T-helper 2 cell treated with Interferon-gamma antibody and Interleukin-4, amounts not matched to agents 5 μg/mL and 100 μg/mL, for 36 hours (primary cell): ENCODE data around the gene GRIN2A.

Source experiments
- DNase-seq: peaks from one replicate; pipeline ENCODE4 v3.0.0; 2021; ENCODE audit warnings: low spot score
- H3K27ac Mint-ChIP-seq: one replicate; pipeline ENCODE4 v1.8.0; 2021; ENCODE audit warnings: mild to moderate bottlenecking, mixed read lengths
- H3K27me3 Mint-ChIP-seq: one replicate; pipeline ENCODE4 v1.8.0; 2021; ENCODE audit warnings: low read depth, mixed read lengths
- H3K36me3 Mint-ChIP-seq: one replicate; pipeline ENCODE4 v1.8.0; 2021; ENCODE audit warnings: low read depth, mixed read lengths
- H3K4me1 Mint-ChIP-seq: one replicate; pipeline ENCODE4 v1.8.0; 2021; ENCODE audit warnings: low read depth, mixed read lengths
- H3K4me3 Mint-ChIP-seq: one replicate; pipeline ENCODE4 v1.8.0; 2022; ENCODE audit warnings: mild to moderate bottlenecking, moderate library complexity, mixed read lengths
- H3K9me3 Mint-ChIP-seq: one replicate; pipeline ENCODE4 v1.8.0; 2021; ENCODE audit warnings: mixed read lengths

The GRIN2A gene

DNA sequence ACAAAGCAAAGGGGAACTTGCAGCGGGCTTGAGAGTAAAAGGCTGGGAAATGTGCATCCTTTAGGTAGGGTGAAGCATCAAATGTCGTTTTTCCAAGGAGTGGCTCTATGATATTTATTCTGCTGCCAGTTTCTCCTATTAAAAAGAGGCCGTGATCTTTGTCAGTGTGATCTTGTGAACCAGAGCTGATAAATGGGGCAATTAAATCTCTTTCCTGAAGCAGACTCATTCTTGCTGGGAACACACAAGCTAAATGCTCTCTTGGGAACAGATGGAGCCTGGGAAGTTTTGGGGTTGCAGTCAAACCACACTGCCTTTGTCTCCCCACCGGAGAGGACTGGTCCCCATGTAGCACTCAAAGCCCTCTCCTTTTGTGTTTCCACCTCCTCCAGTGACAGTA is 408.9 kb downstream of the GRIN2A start:
- no peak overlapping the region for H3K4me3 Mint-ChIP-seq
- no peaks in the 10 kb centered on the region for H3K4me1 Mint-ChIP-seq
- no peaks in the 10 kb centered on the region for H3K27me3 Mint-ChIP-seq
- H3K27ac Mint-ChIP-seq: no peak overlapping the region
- H3K9me3 Mint-ChIP-seq: peaks cover 11% of the 10 kb centered on the region
- DNase-seq: no peak
- no peaks in the 10 kb centered on the region for H3K36me3 Mint-ChIP-seq

DNA sequence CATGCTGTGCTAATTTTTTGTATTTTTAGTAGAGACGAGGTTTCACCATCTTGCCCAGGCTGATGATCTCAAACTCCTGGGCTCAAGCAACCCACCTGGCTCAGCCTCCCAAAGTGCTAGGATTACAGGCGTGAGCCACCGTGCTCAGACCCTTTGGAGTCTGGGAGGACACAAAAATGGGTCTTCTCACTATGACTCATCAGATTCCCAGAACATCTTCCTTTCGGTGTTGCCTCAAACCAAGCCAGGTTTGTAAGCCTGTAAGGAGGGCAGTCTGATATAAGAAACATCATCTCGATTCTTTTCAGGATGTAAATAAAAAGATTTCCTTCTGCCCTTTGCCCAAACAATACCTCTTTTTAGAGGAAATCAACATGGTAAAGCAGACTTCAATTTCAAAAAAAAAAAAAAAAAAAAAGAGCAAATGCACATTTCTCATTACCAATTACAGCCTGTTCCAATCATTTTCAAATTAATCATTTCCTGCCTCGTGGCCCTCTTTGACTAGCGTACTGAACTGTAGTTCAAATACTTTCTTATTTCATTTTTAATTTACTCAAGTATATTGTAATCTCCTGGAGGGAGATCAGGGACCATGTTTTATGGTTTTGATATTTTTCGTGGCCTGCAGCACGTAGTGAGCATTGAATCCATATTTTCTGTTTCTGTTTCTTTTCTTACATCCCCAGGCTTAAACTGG is 409.6 kb downstream of the GRIN2A start:
- no peak for DNase-seq
- Mint-ChIP-seq H3K27me3 (no peaks in the 10 kb centered on the region), H3K4me3 (no peak overlapping the region)

DNA sequence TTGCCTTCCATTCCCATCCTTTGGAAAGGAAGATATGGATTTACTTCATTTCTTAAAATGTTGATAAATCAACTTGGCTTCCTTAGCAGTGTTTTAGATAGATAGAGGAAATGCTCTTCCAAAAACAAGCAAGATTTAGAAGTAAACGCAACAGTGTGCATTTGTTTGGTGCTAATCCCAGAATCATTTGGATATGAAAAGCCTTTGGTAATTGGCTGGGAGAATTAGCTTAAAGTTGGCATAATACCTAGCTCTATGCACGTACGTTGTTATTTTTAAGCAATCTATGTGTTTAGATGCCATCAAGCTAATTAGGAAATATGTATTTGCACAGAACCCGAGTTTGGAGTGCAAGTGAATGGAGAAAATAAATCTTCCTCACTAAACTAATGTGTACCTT is 415.3 kb downstream of the GRIN2A start:
- H3K27ac Mint-ChIP-seq: no peak overlapping the region

More for the DNA sequence above, 409.6 kb downstream of the GRIN2A start:
- Mint-ChIP-seq H3K9me3 (peaks cover 11% of the 10 kb centered on the region), H3K27ac (no peak overlapping the region), H3K36me3 (no peaks in the 10 kb centered on the region), H3K4me1 (no peaks in the 10 kb centered on the region)

DNA sequence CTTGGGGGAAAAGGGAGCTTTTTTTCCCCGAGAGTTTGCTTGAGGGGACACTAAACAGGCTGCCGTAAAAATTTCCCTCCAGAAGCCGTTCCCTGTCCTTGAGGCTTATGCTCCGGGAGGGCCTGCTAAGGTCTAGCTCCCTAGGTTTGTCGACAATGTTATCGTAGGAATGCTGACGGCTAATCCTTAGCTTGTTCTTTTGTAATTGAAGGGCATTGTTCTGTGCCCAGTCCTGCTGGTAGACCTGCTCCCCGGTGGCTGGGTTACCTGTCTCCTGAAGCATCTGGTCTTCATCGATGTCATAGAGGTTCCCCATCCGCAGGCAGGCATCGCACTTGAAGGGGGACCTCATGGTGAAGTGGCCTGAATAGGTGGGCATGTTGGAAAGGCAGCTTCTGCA is 418.7 kb downstream of the GRIN2A start:
- Mint-ChIP-seq H3K4me3 (no peak overlapping the region), H3K4me1 (no peaks in the 10 kb centered on the region), H3K9me3 (peaks cover 17% of the 10 kb centered on the region), H3K27ac (no peak overlapping the region), H3K36me3 (no peaks in the 10 kb centered on the region), H3K27me3 (no peaks in the 10 kb centered on the region)
- DNase-seq: no peak

More for the DNA sequence above, 415.3 kb downstream of the GRIN2A start:
- Mint-ChIP-seq H3K4me1 (no peaks in the 10 kb centered on the region), H3K36me3 (no peaks in the 10 kb centered on the region), H3K4me3 (no peak overlapping the region), H3K9me3 (peaks cover 14% of the 10 kb centered on the region), H3K27me3 (no peaks in the 10 kb centered on the region)
- no peak for DNase-seq

DNA sequence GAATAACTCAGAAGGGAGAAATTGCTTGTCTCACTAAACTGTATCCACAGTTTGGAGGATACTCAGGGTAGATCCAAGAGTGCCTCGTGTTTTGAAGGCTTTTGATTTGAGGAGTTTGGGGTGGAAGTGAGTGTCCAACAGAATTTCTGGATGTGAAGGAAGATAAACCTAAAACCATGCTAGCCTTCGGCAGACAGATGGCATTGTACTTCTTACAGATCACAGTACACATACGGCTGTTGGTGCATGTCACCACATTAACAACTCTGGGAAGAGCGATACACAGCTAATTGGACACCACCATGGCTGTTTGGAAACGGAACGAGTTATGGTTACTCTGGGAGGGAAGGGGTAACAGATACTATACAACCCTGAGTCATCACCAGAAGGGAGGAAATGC is 420.4 kb downstream of the GRIN2A start:
- Mint-ChIP-seq H3K4me1 (no peaks in the 10 kb centered on the region), H3K36me3 (no peaks in the 10 kb centered on the region), H3K27ac (no peak overlapping the region), H3K4me3 (no peak overlapping the region), H3K9me3 (peaks cover 12% of the 10 kb centered on the region), H3K27me3 (no peaks in the 10 kb centered on the region)
- no peak for DNase-seq

DNA sequence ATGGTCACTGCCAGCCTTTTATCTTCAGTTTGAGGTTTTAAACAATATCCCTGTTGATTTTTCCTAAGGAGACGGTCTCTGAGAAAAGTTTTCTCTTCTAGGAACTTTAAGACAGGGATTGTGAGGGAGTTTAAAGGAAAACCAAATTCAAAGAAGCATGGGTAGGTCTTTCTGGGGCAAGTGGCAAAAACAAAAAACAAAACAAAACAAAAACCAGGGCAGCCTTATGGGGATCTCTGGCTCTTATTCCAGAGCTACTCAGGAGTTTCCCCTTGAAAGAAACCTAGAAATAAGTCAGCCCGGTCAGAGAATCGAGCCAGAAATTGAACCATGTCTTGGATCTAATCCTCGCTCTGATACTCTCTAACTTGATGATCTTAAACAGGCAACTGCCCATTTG is 424.5 kb downstream of the GRIN2A start:
- Mint-ChIP-seq H3K9me3 (peaks cover 3% of the 10 kb centered on the region), H3K4me3 (no peak overlapping the region), H3K27me3 (no peaks in the 10 kb centered on the region), H3K27ac (no peak overlapping the region), H3K4me1 (no peaks in the 10 kb centered on the region), H3K36me3 (no peaks in the 10 kb centered on the region)
- DNase-seq: no peak

DNA sequence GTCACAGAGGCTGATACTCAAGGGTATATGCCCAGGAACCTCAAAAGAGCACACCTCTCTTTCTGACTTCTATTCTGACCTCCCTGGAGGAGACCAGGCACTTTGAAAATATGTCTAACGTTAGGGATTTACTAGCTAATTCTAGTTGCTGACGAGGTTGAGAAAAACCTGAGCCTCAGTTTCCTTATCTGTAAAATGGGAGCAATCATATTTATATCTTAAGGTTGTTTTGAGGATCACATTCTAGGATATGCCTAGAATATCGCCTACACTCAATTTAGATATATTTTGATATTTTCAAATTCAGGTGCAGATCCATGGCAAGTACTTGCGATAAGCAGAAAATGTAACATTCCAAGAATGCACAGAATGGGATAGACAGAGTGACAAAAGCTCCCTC is 425.8 kb downstream of the GRIN2A start:
- Mint-ChIP-seq H3K9me3 (peaks cover 3% of the 10 kb centered on the region), H3K27me3 (no peaks in the 10 kb centered on the region), H3K4me1 (no peaks in the 10 kb centered on the region), H3K36me3 (no peaks in the 10 kb centered on the region), H3K4me3 (no peak overlapping the region), H3K27ac (no peak overlapping the region)
- DNase-seq: no peak

DNA sequence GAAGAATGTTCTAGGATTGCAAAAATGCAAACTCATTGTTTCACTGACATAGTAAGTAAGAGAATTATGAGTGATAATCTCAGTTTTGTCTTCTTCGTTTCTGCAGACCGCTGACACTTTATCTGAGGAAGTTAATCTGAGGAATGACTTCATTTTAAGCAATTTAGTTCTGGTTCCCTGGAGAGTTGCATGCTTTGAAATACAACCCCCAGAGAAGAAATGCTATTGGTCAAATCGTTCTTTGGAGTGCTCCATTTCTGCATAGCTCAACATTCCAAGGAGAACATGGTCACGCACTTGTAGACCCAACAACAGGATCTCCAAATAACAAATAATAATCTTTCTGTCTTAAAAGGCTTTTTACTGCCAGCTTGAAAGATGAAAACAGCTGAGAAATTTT is 427.1 kb downstream of the GRIN2A start:
- no peak for DNase-seq
- H3K4me3 Mint-ChIP-seq: no peak overlapping the region
- no peaks in the 10 kb centered on the region for H3K36me3 Mint-ChIP-seq
- H3K27me3 Mint-ChIP-seq: no peaks in the 10 kb centered on the region
- no peak overlapping the region for H3K27ac Mint-ChIP-seq
- no peaks in the 10 kb centered on the region for H3K4me1 Mint-ChIP-seq
- peaks cover 7% of the 10 kb centered on the region for H3K9me3 Mint-ChIP-seq

DNA sequence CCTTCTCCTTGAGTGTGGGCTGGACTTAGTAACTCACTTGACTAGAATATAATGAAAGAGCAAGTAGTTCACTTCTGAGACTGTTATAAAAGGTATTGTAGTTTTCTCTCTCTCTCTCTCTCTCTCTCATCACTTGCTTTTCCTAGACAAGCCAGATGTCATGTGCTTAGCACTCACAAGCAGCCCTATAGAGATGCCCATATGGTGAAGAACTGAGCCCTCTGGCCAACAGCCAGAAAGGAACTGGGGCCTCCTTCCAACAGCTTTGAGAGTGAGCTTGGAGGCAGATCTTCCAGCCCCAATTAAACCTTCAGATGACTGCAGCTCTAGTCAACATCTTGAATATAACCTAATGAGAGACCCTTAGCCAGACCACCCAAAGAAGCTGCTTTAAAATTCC is 440.5 kb downstream of the GRIN2A start:
- Mint-ChIP-seq H3K27ac (no peak overlapping the region), H3K4me3 (no peak overlapping the region), H3K27me3 (no peaks in the 10 kb centered on the region), H3K4me1 (no peaks in the 10 kb centered on the region), H3K36me3 (no peaks in the 10 kb centered on the region), H3K9me3 (peaks cover 18% of the 10 kb centered on the region)
- DNase-seq: no peak

DNA sequence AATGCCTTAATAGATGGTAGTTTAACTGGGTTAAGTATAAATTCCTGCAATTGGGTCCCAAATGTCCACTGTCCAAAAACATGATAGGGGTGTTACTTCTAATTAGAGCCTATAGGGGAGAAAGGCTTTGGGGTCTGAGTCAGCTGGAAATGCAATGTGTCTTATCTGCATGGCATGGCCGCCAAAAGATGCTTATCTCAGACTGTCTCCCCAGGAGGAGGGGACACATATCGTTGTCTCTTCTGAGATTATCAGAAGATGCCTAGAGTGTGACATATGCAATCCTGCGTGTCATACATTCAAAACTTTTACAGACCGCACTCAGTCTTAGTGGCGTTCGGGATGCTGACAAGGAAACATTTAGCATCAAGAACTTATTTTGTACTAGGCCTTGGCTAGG is 442.9 kb downstream of the GRIN2A start:
- Mint-ChIP-seq H3K4me3 (no peak overlapping the region), H3K9me3 (peaks cover 18% of the 10 kb centered on the region), H3K36me3 (no peaks in the 10 kb centered on the region), H3K27ac (no peak overlapping the region), H3K27me3 (no peaks in the 10 kb centered on the region), H3K4me1 (no peaks in the 10 kb centered on the region)
- DNase-seq: no peak

DNA sequence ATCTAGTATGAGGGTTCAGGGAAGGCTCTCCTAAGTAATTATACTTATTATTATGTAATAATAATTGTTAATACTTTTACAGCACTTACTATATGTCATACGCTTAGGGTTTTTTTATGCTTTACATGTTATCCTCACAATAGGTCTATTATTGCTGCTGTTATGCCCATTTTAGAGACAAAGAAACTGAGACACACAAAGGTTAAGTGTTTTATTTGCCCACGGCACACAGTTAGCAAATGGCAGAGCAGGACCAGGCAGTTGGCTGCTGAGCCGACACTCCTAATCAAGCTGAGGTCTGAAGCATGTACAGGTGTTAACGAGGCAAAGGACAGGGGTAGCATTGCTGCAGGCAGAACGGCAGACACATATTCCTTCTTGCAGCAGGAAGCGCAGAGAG is 443.5 kb downstream of the GRIN2A start:
- peaks cover 17% of the 10 kb centered on the region for H3K9me3 Mint-ChIP-seq
- no peaks in the 10 kb centered on the region for H3K36me3 Mint-ChIP-seq

DNA sequence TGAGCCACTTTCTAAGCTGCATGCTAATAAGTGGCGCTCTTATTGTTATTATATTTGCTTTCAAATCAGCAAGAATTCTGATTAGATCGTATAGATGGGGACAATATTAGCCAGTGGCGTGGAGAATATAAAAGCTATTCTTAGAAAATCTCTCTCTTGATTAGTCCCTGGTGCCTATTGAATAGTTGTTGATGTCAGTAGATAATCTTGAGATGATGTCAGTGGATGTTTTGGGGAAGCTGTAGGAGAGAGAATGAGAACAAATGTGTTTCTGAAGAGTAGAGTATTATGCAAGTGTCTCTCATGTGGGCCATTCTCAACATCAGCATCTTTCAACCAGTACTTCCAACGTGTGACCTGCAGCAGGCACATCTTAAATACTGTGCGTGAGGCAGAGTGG is 445.7 kb downstream of the GRIN2A start:
- no peaks in the 10 kb centered on the region for H3K4me1 Mint-ChIP-seq
- no peaks in the 10 kb centered on the region for H3K27me3 Mint-ChIP-seq
- H3K4me3 Mint-ChIP-seq: no peak overlapping the region
- no peak overlapping the region for H3K27ac Mint-ChIP-seq
- H3K36me3 Mint-ChIP-seq: no peaks in the 10 kb centered on the region
- no peak for DNase-seq
- peaks cover 4% of the 10 kb centered on the region for H3K9me3 Mint-ChIP-seq

More for the DNA sequence above, 443.5 kb downstream of the GRIN2A start:
- H3K27ac Mint-ChIP-seq: no peak overlapping the region
- H3K4me1 Mint-ChIP-seq: no peaks in the 10 kb centered on the region
- no peaks in the 10 kb centered on the region for H3K27me3 Mint-ChIP-seq
- no peak overlapping the region for H3K4me3 Mint-ChIP-seq
- DNase-seq: no peak

DNA sequence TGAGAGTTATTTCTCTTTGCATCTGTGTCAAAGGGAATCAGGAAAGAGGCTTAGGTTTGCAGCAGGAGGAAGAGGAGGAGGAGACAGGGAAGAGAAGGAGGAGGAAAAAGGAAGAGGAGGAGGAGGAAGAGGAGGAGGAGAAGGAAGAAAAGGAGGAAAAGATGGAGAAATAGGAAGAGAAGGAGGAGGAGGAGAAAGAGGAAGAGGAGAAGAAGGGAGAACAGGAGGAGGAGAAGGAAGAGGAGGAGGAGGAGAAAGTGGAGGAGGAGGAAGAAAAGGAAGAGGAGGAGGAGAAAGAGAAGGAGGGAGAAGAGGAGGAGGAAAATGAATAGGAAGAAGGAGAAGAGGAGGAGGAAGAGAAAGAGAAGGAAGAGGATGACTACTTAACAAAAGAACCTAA is 459.1 kb downstream of the GRIN2A start:
- no peak for DNase-seq
- Mint-ChIP-seq H3K9me3 (no peaks in the 10 kb centered on the region), H3K4me3 (no peak overlapping the region), H3K27ac (no peak overlapping the region), H3K4me1 (no peaks in the 10 kb centered on the region), H3K36me3 (no peaks in the 10 kb centered on the region), H3K27me3 (no peaks in the 10 kb centered on the region)

DNA sequence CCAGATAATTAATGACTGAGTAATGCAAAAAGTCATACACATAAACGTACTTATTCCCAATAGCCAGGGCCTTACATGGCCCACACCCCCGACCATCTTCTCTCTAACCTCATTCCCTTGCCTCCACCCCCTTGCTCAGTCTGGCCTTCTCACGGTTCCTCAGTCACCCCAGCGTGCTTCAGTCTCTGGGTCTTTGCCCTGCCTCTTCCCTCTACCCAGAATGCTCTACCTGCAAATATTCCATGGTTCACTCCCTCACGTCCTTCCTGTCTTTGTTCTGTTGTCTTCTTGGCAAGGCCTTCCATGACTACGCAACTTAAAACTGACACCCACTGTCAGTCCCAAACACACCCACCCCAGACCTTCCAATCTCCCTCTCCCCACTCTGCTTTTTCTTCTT is 468.3 kb downstream of the GRIN2A start:
- no peaks in the 10 kb centered on the region for H3K4me1 Mint-ChIP-seq
- no peaks in the 10 kb centered on the region for H3K36me3 Mint-ChIP-seq
- no peak overlapping the region for H3K4me3 Mint-ChIP-seq
- DNase-seq: no peak
- no peak overlapping the region for H3K27ac Mint-ChIP-seq
- peaks cover 4% of the 10 kb centered on the region for H3K9me3 Mint-ChIP-seq
- H3K27me3 Mint-ChIP-seq: no peaks in the 10 kb centered on the region

DNA sequence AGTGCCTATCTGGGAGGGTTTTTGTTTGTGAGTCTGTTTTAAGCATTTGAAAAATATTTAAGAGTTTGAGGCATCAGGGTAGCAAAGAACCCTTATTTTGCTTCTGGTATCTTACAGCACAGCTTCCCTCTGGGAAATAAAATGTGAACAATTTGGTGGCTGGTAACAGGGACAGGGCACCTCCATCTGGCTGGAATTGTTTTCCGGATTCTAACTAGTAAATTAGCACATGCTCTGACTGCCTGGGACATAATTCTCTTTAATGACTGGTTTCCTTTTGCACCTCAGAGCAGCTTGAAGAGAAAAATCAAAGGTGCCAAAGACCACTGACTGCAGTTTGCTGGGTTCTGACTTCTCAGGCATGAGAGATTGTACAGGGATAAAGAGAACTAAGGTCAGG is 469.1 kb downstream of the GRIN2A start:
- no peaks in the 10 kb centered on the region for H3K27me3 Mint-ChIP-seq
- no peaks in the 10 kb centered on the region for H3K36me3 Mint-ChIP-seq
- no peaks in the 10 kb centered on the region for H3K4me1 Mint-ChIP-seq
- DNase-seq: no peak
- no peak overlapping the region for H3K4me3 Mint-ChIP-seq
- H3K27ac Mint-ChIP-seq: no peak overlapping the region
- H3K9me3 Mint-ChIP-seq: peaks cover 4% of the 10 kb centered on the region
